GM03348 (cell line): ENCODE measurements around the gene ANXA2R.

Experiments used
- DNase-seq: peaks from one replicate; pipeline ENCODE4 v3.0.0; 2012; ENCODE audit warnings: low spot score

The ANXA2R gene

DNA sequence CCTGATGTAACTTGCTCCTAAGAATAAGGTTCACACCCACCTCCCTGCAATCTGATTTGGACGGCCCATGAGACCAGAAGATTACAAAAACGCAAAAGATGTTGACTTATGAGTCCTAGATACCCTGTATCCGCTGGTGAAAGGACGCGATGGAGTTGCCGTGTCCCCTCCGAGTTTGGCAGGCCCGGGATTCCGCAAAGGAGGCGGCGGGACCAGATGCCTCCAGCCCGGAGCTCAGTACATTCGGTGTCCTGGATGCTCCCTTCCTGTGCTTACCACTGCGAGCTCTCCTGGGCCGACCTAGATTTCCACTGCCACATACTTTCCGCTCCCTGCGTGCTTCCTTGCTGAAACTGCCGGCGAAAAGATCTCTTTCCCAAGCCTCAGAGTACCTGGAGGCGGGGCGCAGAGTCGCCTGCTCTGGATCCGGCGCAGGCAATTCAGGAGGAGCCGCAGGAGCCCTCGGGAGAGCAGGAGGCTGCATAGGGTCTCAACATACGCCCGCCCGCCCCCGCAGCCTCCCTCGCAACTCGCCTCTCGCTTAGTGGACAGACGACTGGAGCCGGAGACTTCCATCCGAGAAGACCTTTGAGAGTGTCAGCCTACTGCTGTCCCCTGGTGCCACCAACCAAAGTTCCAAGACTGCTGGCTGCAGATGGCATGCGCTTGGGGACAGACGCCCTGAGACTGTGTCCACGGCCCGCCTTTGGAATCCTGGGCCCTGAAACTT is 39.8 kb downstream of the ANXA2R start:
- DNase-seq: peak; percentile 31

DNA sequence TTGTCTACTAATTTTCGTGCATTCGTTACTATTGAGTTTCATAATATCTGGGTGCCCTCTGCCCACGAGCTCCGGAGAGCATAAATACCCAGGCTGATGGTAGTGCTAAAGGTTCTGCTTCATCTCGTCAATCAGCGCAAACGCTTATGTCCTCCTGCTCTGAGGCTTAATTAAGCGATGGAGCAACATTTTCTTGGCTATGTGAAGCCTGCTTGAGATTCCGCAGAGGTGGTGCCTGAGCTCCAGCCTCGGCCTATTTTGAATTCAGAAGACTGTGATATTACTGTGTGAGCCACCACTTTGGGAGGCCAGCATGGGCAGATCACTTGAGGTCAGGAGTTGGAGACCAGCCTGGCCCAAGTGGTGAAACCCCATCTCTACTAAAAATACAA is 44.8 kb downstream of the ANXA2R start:
- DNase-seq: no peak

DNA sequence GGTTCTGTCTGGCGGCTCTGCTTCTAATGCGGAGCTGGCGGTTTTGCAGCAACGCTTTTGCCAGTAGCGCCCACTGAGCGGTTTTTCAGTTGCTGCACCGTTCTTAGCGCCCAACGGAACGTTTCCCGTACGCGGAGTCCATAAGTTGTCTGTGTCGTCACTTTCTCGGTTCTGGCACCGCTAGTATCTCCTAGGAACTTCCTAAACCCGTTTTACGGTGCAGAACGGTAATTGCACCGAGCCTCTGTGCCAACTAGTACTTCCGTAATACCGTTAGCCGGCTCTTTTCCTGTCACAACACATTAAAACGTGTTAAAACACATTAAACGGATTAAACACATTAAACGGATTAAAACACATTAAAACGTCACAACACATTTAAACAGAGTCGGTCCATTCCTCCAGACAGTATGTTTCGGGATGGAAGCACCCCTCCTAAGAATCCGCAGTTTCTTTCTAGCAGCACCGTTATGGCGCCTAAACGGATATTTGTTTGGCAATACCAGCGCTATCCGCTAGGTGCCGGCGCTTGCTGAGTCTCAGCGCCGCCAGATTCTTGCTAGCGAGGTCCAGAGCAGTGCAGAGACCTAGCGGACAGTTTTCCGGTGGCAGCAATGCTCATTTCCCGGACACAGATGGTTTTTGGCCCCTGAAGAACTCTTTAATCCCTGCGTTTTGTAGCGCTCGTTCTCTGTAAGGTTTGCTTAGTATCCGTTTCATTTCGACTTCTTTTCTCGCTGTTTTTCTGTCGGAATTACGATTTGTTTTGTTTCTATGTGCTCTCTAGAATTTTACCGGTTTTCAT is 45.4 kb downstream of the ANXA2R start:
- peak; percentile 74 for DNase-seq

DNA sequence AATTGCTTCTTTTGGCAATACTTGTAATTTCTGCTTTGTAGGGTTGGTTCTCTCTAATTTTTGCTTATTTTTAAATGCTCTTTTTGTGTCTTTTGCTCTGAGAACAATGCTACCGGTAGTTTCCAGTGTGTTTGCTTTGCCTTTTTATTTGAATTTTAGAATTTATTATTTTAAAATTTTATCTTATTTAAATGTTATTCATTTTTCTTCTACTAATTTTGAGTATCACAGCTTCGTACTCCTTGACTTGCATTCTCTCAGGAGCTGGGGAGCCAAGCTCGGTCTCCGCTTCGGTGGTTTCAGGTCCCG is 45.9 kb downstream of the ANXA2R start:
- no peak for DNase-seq

DNA sequence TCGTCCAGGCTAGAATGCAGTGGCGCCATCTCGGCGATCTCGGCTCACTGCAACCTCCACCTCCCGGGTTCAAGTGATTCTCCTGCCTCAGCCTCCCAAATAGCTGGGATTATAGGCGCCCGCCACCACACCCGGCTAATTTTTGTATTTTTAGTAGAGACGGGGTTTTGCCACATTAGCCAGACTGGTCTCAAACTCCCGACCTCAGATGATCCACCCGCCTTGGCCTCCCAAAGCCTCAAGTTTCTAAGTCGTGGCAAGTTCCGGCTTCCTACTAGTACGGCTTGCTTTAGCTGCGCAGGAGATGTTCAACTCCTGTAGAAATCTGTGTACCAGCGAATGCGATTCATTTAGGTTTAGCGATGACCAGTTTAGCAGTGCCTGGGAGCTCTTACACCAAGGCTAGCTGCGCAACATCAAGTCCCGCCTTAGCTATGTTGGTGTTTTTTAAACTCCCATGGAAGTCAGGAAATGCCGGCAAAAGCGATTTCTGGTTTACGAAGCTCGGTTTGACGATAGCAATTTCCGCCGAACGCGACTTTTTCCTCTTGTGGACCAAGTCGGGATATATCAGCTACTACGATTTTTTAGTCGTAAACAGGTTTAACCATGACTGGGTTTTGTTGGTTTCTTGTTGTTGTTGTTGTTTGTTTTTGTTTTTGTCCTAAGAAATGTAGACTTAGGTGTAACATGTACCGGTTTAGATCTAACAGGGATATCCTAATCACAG is 46.4 kb downstream of the ANXA2R start:
- DNase-seq: no peak

DNA sequence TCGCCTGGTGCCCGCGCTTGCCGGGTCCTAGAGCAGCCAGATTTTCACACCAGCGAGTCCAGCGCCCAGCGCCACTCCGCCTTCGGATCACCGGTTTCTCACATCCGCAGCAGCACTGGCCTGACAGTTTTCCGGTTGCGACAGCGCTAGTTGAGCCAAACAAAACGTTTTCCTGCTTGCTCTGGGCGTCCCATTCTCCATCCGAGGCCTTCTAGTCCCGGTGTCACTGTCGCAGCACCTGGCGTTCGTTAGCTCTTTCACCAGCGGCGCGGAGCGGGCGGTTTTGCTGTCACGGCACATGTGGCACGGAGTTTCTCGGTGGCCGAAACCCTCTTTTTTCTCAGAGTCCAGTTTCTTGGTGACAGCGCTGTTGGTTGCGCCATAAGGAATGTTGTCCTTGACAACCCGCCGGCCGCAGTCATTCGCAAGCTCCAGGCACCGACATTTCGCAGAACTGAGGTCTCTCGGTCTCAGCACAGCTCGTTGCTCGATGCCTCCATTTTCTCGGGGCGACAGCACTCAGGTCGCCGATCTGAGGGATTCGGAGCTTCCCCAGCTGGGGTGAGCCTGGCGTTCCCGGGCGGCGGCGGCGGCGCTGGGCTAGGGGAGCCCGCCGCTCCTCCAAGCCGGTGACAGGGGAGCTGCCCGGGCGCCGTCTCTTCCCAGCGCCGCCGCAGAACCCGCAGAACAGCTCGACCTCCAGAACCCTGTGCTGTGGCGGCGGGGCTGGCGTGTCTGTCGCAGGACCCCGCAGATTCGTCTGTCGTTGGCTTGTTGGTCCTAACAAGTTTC is 47.8 kb downstream of the ANXA2R start:
- peak; percentile 64 for DNase-seq

DNA sequence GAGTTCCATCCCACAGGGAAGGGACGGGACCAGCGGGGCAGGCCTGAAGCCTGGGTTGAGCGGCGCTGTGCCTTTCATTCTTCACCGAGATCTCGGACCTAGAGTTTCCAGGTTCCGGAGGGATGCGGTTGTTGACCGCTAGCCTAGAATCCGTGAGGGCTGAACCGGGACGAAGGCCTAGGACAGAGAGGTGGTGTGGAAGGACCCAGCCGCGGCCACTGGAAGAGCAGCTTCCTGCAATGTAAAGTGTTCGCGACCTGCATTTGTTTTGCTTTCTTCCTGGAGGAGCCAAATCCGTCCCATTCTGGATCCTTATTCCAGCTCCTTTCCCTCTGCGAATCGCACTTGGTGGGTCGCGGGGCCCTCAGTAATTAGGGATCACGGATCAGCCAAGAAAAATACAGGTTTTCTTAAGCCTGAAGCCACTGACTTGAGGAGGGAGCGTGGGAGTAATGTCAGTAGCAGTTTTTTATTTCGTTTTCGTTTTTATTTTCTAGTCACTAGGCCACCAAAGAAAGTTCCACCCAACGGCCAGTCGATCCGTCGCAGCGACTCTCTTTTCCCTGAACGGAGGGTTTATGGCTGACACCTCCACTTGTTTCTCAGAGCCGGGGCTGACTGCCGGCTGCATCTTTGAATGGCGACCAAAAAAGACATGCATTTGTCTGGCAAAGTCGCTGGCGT is 48.6 kb downstream of the ANXA2R start:
- no peak for DNase-seq

DNA sequence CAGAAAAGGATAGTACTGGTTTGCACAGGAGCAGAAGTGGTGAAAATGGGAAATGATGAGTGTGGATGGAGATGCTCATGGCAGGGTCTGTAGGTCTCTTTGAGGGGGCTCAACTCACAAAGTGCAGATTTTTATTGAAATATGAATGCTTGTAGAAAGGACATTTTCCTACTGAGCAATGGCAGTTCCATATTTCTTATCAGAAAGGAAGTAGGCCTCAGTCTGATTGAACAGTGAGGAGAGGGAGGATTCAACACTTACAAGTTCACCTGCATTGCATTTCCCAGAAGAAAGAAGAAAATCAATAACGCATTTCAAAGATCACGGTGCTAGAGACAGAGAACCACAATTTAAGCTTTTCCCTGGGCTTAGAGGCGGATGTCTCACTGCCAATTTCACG is 49.2 kb downstream of the ANXA2R start:
- DNase-seq: no peak
